Fibroblast of the conjunctiva (primary cell): ENCODE results near the gene ARSG.

Experiments
- DNase-seq: peaks from one replicate; pipeline ENCODE4 v3.0.0-alpha.2; 2010; ENCODE audit warnings: low read depth

Gene ARSG

DNA sequence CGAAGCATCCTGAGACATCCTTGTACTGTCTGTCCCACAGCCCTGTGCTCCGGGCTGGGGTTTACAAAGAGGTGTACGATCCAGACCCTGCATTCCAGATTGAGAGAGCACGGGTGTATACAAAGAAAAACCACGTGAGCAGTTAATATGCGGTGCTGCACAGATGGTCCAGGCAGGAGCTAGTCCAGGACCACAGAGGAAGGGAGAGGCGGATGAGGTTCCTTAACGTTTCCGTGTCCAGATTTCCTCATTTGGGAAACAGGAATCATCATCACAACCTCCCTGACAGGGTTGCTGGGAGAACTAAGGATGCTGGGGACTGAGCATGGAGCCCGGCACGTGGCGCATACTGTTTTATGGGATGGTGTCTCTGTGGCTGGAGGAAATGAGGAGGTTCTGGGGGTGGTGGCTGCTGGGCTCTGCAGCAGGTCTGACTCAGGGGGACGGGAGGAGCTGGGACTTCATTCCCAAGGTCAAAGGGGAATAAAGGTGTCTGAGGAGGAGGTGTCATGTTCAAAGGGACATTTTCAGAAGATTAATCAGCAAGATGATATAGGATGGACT, 139.8 kb downstream of the ARSG start:
- DNase-seq, result no peak

DNA sequence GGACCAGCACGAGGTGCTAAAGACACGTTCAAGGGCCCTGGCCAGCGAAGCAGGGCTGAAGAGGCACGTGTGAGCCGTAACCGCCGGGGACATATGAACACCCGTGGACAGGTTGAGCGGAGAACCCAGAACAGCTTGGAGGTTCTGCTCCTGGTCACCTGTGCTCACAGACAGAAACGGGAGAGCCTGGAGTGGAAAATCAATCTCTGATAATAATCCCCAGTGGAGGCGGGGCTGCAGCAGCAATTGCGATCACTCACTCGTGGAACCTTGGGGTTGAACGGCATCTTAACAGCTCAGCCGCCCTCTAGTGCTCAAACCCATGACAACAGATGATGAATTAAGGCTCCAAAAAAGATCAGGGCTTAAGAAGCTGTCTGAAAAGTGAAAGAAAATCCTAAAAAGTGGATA, 140.4 kb downstream of the ARSG start:
- peak; percentile 24 for DNase-seq

DNA sequence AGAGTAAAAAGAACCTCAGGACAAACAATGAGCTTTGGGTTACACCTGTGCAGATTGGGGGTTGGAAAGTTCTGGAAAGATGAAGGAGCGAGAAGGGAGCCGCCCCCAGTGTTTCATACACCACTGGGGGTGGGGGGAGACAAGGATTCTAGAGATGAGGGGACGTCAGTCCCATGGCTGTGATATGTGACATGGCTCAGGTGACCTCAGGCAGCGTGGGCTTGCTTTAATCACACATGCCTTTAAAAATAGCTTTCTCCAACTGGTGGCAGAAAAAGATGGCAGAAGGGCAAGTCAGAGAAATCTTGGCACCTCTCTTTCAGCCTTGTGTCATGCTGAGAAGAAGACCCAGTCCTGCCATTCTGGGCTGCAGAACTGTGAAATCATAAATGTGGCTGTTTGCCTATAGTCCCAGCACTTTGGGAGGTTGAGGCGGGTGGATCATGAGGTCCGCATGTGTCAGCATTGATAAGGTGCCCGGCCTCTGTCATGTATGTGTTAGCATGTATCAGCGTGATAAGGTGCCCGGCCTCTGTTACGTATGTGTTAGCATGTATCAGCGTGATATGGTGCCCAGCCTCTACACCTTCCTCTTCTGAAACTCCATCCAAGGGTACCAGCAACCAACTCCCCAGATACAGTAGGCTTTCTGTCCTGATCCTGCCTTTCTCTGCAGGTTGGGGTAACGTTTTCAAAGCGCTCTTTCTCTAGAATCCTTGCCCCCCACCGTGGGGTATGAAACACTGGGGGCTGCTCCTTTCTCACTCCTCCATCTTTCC, 141.0 kb downstream of the ARSG start:
- DNase-seq, result no peak

DNA sequence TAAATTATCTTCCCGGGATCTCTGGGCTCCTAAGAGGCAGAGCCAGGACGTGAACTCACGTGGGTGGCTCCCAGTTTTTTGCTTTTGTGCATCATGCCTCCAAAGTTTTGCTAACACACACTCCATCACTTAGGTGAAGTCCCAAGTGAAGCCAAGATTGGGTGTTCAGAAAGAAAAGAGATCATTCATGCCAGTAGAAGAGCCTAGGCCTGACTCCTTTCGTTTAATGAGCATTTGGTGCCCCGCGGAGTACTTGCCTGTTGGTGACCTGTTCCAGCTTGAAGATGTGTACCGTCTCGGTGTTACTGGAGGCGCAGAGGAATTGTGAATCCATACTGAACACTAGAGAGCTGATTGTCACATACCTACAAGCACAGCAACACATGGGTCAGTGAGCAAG, 141.9 kb downstream of the ARSG start:
- DNase-seq, result no peak

DNA sequence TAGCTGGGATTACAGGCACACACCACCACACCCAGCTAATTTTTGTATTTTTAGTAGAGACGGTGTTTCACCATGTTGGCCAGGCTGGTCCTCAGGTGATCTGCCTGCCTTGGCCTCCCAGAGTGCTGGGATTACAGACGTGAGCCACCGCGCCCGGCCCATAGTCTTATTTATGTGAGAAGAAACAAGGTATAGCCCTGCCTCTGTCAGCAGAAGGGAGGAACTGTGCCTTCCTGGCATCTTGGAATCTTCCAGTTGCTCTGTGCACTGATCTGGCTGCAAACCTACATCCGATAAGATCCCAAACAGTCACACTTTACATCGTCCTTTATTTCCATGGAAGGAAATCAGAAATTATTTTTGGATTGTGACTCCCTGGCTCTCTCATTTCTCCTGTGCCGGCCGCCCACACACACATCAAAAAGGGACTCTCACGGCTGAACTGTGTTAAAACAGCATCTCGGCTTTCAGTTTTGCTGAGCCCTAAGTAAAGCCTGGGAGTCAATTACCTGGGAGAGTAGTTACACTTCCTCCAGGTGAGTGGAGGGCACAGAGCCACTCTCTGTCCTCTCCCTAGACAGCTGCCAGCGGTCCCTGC, 142.7 kb downstream of the ARSG start:
- no peak for DNase-seq

DNA sequence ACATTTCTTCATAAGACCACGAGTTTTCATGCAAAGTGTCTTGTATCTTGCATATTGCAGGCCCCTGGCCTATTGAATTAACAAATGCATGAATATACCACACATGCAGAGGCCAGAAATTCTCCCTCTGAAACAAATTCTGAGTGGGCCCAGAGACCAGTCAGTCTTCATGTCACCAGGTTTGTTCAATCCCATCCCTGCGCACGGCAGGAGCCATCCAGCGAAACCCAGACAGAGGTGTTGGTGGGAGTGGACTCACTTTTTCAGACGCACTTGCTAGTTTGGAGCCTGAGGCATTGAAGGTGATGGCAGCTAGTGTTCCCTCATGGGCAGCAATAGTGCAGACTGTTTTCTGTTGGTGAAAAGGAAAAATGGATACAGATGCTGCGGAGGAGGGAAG, 144.1 kb downstream of the ARSG start:
- no peak for DNase-seq

DNA sequence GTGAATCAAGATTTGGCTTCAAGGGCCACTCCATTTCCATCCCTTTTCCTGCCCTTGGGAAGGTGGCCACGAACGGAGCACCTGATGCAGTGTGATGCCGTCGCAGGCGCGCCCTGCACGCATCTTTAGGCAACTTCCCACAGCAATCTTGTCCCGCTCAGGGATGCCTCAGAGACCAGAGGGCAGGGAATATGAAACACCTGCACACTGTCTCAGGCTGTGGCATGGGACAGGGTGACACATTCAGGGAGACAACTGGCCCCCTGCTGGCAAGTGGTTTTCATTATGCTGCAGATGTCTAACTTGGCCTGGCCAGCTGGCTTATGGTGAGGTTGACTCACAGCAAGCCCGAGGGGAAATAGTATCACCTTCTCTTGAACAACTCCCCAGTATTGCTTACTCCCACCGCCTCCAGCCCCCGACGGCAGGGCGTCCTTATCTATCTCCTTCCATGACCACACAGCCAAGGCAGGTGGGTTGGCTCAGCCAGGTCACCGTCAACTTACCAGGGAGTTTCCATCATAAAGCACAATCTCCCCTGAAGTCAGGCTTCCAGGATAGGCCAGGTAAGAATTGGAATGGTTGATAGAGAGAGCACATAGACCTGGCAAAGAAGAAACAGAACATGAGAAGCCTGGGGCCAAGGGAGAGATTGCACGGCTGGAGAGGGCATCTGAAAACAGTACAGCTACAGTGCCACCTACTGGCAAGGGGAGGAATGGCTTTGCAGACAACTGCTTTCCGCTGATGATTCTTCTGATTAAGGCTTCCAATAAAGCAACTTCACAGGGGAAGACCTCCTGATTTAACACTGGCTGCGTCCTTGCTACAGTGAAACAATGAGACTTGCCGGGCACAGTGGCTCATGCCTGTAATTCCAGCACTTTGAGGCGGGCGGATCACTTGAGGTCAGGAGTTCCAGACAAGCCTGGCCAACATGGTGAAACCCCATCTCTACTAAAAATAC, 144.9 kb downstream of the ARSG start:
- peak; percentile 72 for DNase-seq

DNA sequence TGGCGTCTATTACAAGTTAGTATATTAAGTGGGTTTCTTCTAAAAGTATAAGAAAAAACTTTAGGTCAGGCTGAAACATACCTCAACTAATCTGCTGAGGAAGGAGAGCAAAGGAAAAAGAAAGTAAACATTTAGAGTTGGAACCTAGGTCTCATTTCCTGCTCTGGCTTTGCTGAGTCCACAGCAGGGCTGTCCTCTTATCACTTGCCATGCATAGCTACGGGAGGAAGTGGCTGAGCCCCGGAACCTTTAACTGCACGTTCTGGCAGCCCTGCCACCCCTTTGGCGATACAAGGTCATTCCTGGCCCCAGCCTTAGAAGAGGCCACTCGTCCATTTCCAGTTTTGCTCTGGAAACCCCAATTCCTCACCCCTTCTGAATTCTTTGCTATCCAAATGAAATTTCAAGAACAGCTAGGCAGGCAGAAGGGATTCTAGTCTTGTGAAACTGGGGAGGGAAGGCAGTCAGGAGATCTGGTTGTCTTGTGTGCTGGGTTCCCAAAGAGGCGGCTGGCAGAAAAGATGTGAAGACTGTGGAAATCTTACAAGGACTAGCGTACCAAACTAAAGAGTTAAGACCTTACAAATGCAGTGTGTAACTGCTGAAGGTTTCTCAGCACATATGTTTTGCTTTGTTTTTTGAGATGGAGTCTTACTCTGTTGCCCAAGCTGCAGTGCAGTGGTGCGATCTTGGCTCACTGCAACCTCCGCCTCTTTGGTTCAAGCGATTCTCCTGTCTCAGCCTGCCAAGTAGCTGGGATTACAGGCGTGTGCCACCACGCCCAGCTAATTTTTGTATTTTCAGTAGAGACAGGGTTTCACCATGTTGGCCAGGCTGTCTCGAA, 146.9 kb downstream of the ARSG start:
- no peak for DNase-seq

DNA sequence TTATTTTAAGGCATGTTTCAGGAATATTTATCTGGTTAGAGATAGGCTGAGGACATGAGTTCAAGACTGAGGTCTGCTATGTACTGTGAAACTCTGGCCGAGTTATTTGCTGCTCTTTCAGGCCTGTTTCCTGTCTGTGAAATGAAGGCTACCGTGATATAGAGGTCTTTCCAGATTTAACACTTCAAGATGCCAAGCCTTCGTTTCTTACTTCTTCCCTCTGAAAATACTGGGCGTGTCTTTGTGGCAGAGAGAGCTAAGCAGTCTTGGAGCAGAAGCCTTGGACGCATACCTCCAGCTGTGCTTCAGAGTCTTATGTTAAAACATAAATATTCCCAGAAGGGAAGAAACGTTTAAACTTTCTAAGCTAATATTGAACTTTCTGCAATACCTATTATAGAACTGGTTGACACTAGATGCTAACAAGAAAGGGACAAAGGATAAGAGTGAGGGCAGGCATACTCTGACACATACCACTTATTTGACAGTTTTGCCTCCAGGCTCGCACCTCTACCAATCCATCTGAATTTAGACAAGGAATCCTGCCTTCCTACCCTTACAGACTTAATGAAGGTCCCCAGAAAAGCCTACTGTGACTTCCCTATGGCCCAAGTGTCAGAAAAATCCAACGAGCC, 148.5 kb downstream of the ARSG start:
- no peak for DNase-seq

DNA sequence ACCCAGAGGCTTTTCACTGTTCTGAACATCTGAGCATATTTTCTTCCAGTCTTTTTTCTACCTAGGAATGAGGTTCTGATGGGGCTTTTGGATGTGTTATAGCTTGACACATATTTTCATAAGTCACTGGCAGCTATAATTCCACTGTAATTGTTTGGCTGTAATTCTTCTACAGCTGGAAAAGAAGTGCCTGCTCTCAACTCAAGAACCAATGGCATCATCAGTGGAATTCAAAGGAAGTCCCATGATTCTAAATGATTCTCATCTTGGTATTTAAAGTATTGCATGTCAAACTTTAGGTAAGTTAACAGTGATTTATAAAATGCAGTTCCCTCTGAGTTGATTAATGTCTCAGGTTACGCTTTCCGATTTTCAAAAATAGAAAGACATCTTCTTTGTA, 149.2 kb downstream of the ARSG start:
- DNase-seq, result no peak

DNA sequence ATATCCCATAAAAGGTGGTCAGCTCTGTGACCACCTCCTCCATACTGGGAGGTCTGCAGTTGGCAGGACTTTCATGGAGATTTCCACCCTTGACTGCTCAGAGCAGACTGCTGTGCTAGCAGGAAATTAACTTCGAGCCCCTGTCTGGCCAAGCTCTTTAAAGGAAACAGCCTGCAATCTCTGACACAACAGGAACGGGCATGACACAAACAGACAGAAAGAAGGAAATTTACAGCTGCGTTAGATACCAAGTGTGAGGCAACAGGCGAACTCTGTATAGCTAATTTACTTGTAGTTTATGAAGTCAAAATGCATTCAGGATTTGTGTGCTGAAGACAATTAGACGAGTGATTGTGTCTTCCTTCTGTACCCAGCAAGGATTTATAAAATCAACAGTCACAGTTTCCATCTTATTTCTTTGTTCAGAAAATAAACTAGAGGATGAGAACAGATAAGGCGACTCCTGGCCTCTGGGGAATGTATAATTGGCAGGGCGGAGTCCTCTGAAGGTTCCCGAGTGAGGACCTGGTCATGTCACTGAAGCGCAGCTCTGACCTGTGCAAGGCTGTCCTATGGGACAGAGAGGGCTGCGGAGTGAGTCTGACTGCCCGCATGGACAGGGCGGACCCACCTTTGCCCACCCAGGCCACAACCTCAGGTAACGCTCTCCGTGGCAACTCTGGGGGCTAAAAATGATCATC, 149.9 kb downstream of the ARSG start:
- no peak for DNase-seq

DNA sequence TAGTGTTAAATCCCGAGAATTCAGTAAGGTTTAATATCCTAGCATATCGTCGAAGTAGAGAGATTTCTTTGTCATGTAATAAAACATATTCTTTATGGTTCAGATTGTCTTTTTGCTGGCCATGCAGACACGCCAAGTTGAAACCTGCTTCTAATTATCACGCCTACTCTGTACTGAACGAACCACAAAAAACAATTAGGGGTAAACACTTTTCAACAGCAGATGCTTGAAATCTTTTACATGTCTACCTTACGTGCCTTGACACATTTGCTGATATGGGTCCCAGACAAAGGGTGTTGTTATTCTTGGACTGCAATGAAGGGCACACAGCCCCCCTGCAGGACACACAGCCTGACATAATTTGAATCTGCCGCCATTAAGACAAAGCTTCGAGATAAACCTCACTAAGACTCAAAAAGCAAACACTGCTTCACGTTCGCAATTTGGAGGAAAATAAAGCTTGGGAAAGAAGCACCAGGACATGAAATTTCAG, 152.7 kb downstream of the ARSG start:
- DNase-seq, result no peak

DNA sequence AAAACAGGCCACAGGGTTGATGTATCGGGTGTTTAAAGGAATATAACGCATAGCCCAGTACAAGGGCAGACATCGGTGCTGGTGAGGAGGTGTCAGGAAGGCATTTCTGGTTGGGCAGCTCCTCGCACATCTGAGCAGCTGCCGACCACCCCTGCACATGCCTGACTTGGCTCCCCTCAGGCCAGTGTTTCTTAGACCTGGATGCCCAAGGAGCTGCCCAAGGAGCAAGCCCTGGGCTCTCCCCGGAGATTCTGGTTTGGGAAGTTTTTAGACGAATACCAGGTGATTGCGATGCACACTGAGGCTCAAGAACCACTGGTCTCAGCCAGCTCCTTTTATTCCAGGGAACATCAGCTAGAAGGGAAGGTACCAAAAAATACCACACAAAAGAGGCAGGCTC, 154.4 kb downstream of the ARSG start:
- no peak for DNase-seq

DNA sequence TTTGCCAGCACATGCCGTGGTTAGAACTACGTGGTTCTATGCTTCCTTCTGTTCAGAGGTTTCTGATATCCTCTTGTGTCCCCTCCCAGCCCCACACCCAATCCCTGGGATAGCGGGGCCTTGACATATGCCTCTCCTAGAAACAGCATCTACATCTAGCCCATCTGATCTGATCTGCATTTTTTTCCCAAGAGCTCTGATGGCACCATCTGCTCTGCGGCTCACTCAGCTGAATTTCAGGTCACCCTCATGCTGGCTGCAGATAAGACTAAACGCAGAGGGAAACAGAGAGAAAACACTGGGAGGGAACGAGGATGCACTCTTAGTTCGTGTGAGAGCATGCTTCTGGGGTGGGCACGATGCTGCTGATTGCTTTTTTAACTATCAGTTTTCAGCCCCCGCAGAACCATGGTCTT, 155.3 kb downstream of the ARSG start:
- DNase-seq, result no peak

DNA sequence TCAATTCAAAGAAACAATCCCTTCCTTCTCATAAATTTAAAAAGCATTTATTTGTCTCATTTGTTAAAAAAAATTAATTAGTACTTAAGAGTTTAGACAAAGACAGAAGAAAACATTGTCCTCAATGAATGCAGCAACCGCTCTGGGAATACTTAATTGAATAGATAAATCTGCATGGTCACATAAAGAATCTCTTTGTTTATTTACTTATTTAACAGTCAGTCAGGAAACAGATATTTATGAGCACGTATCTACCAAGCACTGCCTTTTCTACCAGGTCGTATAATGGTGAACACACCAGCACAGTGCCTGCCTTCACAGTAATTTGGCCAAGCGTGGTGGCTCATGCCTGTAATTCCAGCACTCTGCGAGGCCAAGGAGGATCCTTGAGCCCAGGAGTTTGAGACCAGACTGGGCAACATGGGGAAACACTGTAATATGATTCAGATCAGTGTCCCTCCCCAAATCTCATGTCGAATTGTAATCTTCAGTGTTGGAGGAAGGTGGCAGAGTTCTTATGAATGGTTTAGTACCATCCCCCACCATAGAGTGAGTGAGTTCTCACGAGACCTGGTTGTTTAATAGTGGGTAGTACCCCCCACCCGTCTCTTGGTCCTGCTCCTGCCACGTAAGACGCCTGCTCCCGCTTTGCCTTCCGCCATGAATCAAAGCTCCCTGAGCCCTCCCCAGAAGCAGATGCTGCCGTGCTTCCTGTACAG, 157.9 kb downstream of the ARSG start:
- DNase-seq, result no peak

DNA sequence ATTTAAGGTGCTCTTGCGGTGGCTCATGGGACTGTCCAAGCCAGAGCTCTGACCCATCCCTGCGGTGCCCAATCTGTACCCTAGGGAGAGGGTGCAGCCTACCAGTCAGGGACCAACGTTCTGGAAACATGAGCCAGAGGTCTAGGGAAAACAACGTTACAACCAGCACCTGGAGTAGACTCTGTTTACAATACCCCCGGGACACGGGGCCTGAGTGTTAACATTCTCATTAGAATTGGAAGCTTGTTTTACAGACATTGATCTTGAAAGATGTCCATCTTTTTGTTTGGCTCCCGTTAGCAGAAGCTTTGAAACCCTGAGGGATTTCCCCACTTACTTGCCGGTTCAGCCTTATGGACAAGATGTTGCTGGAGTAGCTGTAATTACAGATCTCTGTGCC, 159.1 kb downstream of the ARSG start:
- no peak for DNase-seq

DNA sequence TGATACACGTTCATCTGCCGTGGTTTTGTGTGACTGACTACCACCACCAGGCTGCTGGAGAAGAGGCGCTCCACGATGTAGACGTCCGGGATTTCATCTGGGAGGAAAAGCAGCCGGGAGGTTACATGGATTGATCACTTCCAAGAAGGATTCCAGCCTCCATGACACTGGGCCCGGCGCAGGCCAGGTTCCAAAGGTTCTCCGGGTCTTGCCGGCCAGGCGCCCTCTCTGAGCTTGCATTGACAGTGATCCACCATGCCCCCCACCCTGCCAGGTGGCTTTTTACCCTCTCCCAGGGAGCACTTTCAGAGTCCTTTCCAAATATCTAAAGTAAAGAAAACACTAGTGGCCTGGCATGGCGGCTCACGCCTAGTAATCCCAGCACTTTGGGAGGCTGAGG, 159.5 kb downstream of the ARSG start:
- no peak for DNase-seq

DNA sequence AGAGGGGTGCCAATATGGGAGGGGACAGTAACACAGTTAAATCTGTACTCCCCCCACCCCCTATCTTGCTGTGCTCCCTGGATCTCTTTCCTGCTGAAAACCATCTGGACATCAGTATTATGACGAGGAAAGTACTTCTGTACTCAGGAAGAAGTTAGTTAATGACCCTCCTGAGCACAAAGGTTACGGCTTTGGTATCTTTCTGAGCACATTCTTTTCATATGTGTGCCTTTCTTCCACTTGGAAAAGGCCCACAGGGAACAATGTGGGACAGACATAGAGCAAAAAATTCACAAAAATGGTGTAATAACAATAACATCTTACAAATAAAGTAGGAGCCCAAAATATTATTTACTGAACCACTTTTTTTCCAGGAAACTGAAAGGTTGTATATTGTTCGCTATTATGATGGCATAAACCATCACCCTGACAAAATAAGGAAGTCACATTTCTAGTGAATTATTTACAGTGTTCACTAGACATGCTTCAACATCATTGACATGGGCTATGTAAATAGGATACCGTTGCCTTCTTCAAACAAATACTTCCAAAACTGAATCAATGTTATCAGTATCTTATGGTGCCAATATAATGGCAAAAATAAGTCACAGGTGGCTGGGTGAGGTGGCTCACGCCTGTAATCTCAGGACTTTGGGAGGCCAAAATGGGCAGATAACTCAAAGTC, 160.5 kb downstream of the ARSG start:
- no peak for DNase-seq

DNA sequence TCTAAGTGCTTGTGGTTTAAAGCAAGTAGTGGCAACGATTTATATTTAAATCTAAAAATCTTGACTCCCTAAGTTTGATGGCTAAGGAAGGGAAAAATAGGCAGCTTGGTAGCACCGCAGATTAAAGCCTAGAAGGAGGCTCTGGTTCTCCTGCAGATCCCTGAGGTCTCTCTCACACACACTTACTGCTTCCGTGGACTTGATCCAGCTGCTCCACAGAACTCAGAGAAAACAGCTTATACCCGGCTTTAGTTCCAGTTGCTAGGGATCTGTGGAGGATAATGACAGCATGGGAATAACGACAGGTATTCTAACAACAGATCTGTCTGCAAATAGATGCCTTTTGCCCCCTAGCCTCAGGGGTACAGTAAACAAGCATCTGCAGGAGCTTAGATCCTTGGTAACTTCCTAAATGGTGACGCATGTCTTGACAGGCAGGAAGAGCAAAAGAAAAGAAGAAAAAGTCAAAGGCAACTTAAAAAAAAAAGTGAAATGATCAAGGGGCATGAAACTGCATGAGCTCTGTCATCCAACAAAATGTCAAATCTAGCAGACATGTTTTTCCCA, 161.5 kb downstream of the ARSG start:
- no peak for DNase-seq
